ENCODE results near the gene TGM5.
"Not testable (repeated sequence)": the region's sequence is repeated elsewhere in the genome, so short reads cannot be mapped to it uniquely, and the experiment has no call there.

TGM5 gene

GRCh38 chr15:43292375-43293078 lies 25.8 kb upstream of the TGM5 start:
- no peak overlapping the region for H3K27ac ChIP-seq
- TF ChIP-seq ZFX (IDR thresholded peaks at IDR 0.05) (no peak), CTCF (conservative IDR thresholded peaks at IDR 0.05) (no peak)

- H3K27ac ChIP-seq = not testable (repeated sequence)
Observed at GRCh38 chr15:43289656-43290055, 22.9 kb upstream of the TGM5 start.

- H3K27ac ChIP-seq = no peak overlapping the region
- TF ChIP-seq CTCF (conservative IDR thresholded peaks at IDR 0.05) (no peak), ZFX (IDR thresholded peaks at IDR 0.05) (no peak)
Observed at GRCh38 chr15:43287254-43287653, 20.5 kb upstream of the TGM5 start.

GRCh38 chr15:43286074-43286473 lies 19.3 kb upstream of the TGM5 start:
- H3K27ac ChIP-seq = no peak overlapping the region
- no peak for TF ChIP-seq CTCF (conservative IDR thresholded peaks at IDR 0.05)
- no peak for TF ChIP-seq ZFX (IDR thresholded peaks at IDR 0.05)

GRCh38 chr15:43285609-43286037 lies 18.9 kb upstream of the TGM5 start:
- TF ChIP-seq ZFX (IDR thresholded peaks at IDR 0.05) (no peak), CTCF (conservative IDR thresholded peaks at IDR 0.05) (peak; percentile 88)
- H3K27ac ChIP-seq = no peak overlapping the region

- no peak for TF ChIP-seq ZFX (IDR thresholded peaks at IDR 0.05)
- no peak for TF ChIP-seq CTCF (conservative IDR thresholded peaks at IDR 0.05)
- no peak overlapping the region for H3K27ac ChIP-seq
Observed at GRCh38 chr15:43283526-43283925, 16.8 kb upstream of the TGM5 start.

- TF ChIP-seq ZFX (IDR thresholded peaks at IDR 0.05) = no peak
- no peak for TF ChIP-seq CTCF (conservative IDR thresholded peaks at IDR 0.05)
- H3K27ac ChIP-seq = no peak overlapping the region
Observed at GRCh38 chr15:43281926-43282602, 15.3 kb upstream of the TGM5 start.

GRCh38 chr15:43280996-43281395 lies 14.3 kb upstream of the TGM5 start:
- no peak overlapping the region for H3K27ac ChIP-seq
- no peak for TF ChIP-seq ZFX (IDR thresholded peaks at IDR 0.05)
- TF ChIP-seq CTCF (conservative IDR thresholded peaks at IDR 0.05) = no peak
